ENCODE measurements around the gene GABARAP. TPM values are rescaled to one million over a fixed set of nuclear protein-coding genes. Genes with fewer than 3 reads are reported as not detected.

The GABARAP gene
- total and polyA plus RNA-seq, 2 of the 4 experiments (the other 2 are of a cell fraction), result 77.8 to 780 TPM

DNA sequence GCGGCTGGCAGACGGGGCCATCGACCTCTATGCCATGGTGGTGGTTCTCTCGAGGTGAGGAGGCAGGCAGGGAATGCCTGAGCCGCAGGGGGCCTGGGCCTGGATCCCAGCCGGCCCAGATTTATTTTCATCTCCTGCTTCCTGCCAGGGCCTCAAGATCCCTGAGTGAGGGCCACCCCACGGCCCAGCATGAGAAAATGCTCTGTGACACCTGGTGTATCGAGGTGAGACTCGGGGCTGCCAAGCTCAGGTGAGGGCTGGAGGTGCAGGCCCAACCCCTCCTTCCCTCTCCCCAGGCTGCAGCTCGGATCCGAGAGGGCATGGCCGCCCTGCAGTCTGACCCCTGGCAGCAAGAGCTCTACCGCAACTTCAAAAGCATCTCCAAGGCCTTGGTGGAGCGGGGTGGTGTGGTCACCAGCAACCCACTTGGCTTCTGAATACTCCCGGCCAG, 17.6 kb downstream of the GABARAP start:
- POLR2A ChIA-PET (ENCODE audit: unreplicated experiment), result interaction anchor here (0.6 kb wide), 1 partner anchor 10 kb away, joined by 3 read pairs; the partner anchor contains the start of gene DVL2
- no TSS peak for BruUV-seq (replicated peaks)

More for the DNA sequence above, 17.6 kb downstream of the GABARAP start:
- no peaks in the 10 kb centered on the region for H3K9me3 ChIP-seq (ENCODE audit: control insufficient read depth, insufficient read depth, low read length)
- TF ChIP-seq, protein P1, sequence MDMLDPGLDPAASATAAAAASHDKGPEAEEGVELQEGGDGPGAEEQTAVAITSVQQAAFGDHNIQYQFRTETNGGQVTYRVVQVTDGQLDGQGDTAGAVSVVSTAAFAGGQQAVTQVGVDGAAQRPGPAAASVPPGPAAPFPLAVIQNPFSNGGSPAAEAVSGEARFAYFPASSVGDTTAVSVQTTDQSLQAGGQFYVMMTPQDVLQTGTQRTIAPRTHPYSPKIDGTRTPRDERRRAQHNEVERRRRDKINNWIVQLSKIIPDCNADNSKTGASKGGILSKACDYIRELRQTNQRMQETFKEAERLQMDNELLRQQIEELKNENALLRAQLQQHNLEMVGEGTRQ (IDR thresholded peaks at IDR 0.05; ENCODE audit: low read depth, low read length), result no peak
- TF ChIP-seq BHLHE40 (IDR thresholded peaks at IDR 0.05; ENCODE audit: low read depth, low read length), result no peak
- TF ChIP-seq CEBPB (IDR thresholded peaks at IDR 0.05; ENCODE audit: low read depth, low read length), result no peak
- TF ChIP-seq RFX5 (IDR thresholded peaks at IDR 0.05; ENCODE audit: low read depth, low read length), result no peak
- no peak for TF ChIP-seq MXI1 (IDR thresholded peaks at IDR 0.05; ENCODE audit: borderline replicate concordance, low read depth, low read length)
- no peak for TF ChIP-seq CHD1 (IDR thresholded peaks at IDR 0.05; ENCODE audit: low read depth, low read length)
- no peak for TF ChIP-seq MAZ (IDR thresholded peaks at IDR 0.05; ENCODE audit: borderline replicate concordance, low read depth, low read length)
- TF ChIP-seq SMC3 (IDR thresholded peaks at IDR 0.05; ENCODE audit: low read depth, low read length), result no peak
- no peak for ATAC-seq (ENCODE audit: low read depth)
- no peak overlapping the region for H4K5ac ChIP-seq (ENCODE audit: low read depth, low read length)
- no peak overlapping the region for H2BK20ac ChIP-seq (ENCODE audit: low read depth, low read length)
- DNase-seq, result no peak
- in situ Hi-C loops (cut with MboI; ENCODE audit: low sequenced_read_pairs) (loop anchor here (25.0 kb wide), 1 partner anchor 938 kb away; the partner anchor contains the start of genes PER1 and VAMP2), dilution Hi-C loops (cut with HindIII; ENCODE audit: low sequenced_read_pairs, unreplicated experiment) (no loop called here), intact Hi-C loops (cut with micrococcal nuclease) (no loop called here)
- H3K14ac ChIP-seq (replicated peaks; ENCODE audit: low read depth, low read length), result no peak overlapping the region
- no peak overlapping the region for H4K8ac ChIP-seq (ENCODE audit: low read depth in 2 of 2, low read length in 2 of 2)
- H2BK15ac ChIP-seq (ENCODE audit: low read depth, low read length), result no peak overlapping the region
- no peak overlapping the region for H3K18ac ChIP-seq (ENCODE audit: low read depth, low read length)
- H2AK5ac ChIP-seq (ENCODE audit: low read depth, low read length), result no peak overlapping the region
- H3K4me3 ChIP-seq (ENCODE audit: insufficient read depth, low read depth, low read length), result no peak overlapping the region
- peaks cover 8 to 75% of the 10 kb centered on the region in 2 experiments for H3K79me1 ChIP-seq (ENCODE audit: low read depth in 1 of 2, low read length in 2 of 2)
- H3K4ac ChIP-seq (ENCODE audit: low read depth, low read length), result no peak overlapping the region
- H3K23ac ChIP-seq (ENCODE audit: low read depth, low read length), result no peak overlapping the region
- no peak overlapping the region for H2AK9ac ChIP-seq (replicated peaks; ENCODE audit: low read depth, low read length, poor library complexity)
- WGBS, 2 experiments (ENCODE audit: extremely low coverage in 2 of 2, insufficient read length in 1 of 2), result 87% methylated on average over 4 of the region's 15 CpGs; no CpG with 5 or more reads in 1 of the 2 experiments
- no peak overlapping the region for H3K27ac ChIP-seq (ENCODE audit: insufficient read depth, low read length)
- H4K91ac ChIP-seq (ENCODE audit: insufficient read depth, low read depth, low read length), result no peak overlapping the region
- 0 out of 2 replicates have a peak, but pooled peaks cover 7% of the 10 kb centered on the region for H3K9me1 ChIP-seq (ENCODE audit: insufficient read depth, low read length)
- H2AFZ ChIP-seq (replicated peaks; ENCODE audit: low read length, poor library complexity), result no peak overlapping the region
- H3K9ac ChIP-seq (ENCODE audit: low read depth, low read length), result no peak overlapping the region
- H3K4me2 ChIP-seq (ENCODE audit: low read depth, low read length), result no peak overlapping the region
- no peaks in the 10 kb centered on the region for H3K27me3 ChIP-seq (ENCODE audit: control insufficient read depth, insufficient read depth, low read length)
- no peak overlapping the region for H2BK120ac ChIP-seq (ENCODE audit: low read depth, low read length)
- H3K36me3 ChIP-seq (ENCODE audit: control insufficient read depth, insufficient read depth, low read length), result peaks cover 81% of the 10 kb centered on the region
- H2BK5ac ChIP-seq (ENCODE audit: low read depth, low read length, poor library complexity, severe bottlenecking), result no peak overlapping the region
- peaks cover 7% of the 10 kb centered on the region; the same call in 1 of the 2 replicates for H3K4me1 ChIP-seq (ENCODE audit: control insufficient read depth, insufficient read depth, low read length)
- peaks cover 32% of the 10 kb centered on the region for H4K20me1 ChIP-seq (ENCODE audit: insufficient read depth, low read length)
- CTCF ChIA-PET, result no interaction called here
- no peak overlapping the region for H3K56ac ChIP-seq (ENCODE audit: extremely low read depth, insufficient read depth, low read length)

Measured in IMR-90 (cell line).